Progenitor cell of endocrine pancreas (in vitro differentiated cells): ENCODE measurements around the gene BEX3. TPM values are rescaled to one million over a fixed set of nuclear protein-coding genes. Genes with fewer than 3 reads are reported as not detected.

Experiments
- DNase-seq: peaks from one replicate; pipeline ENCODE4 v3.0.0; 2021; ENCODE audit warnings: low spot score; ENCODE audit not compliant: unreplicated experiment
- H3K27ac Mint-ChIP-seq: 2 replicates; pipeline ENCODE4 v1.8.0; 2021; ENCODE audit warnings: mild to moderate bottlenecking, moderate library complexity, mixed read lengths
- H3K27me3 Mint-ChIP-seq: 2 replicates; pipeline ENCODE4 v1.8.0; 2021; ENCODE audit warnings: mixed read lengths
- H3K36me3 Mint-ChIP-seq: 2 replicates; pipeline ENCODE4 v1.8.0; 2022; ENCODE audit warnings: mixed read lengths; ENCODE audit not compliant: insufficient read depth
- H3K4me1 Mint-ChIP-seq: 2 replicates; pipeline ENCODE4 v1.8.0; 2021; ENCODE audit warnings: low read depth, mixed read lengths
- H3K4me3 Mint-ChIP-seq: 2 replicates; pipeline ENCODE4 v1.8.0; 2021; ENCODE audit warnings: low read depth, mild to moderate bottlenecking, moderate library complexity, mixed read lengths
- H3K9me3 Mint-ChIP-seq: 2 replicates; pipeline ENCODE4 v1.8.0; 2021; ENCODE audit warnings: low read depth, mixed read lengths
- total RNA-seq: library from RNA; stranded (reverse); gene quantifications from 2 replicates; pipeline ENCODE4 v1.2.1, GENCODE V29; 2021
- TF ChIP-seq, protein P1 (sequence below): fragments of 200-600 bp; sonication (generic); IDR thresholded peaks from one replicate; pipeline ENCODE4 v1.5.0; 2021; ENCODE audit warnings: antibody characterized with exemption, mild to moderate bottlenecking; ENCODE audit not compliant: unreplicated experiment

The BEX3 gene
- total RNA-seq, 1 donor from 2014 or later, result 425 TPM

- Mint-ChIP-seq H3K27me3 (no peaks in the 10 kb centered on the region), H3K9me3 (peaks cover 7% of the 10 kb centered on the region), H3K4me3 (no peak overlapping the region), H3K36me3 (peaks cover 5% of the 10 kb centered on the region), H3K4me1 (no peaks in the 10 kb centered on the region), H3K27ac (no peak overlapping the region)
- TF ChIP-seq, protein P1, sequence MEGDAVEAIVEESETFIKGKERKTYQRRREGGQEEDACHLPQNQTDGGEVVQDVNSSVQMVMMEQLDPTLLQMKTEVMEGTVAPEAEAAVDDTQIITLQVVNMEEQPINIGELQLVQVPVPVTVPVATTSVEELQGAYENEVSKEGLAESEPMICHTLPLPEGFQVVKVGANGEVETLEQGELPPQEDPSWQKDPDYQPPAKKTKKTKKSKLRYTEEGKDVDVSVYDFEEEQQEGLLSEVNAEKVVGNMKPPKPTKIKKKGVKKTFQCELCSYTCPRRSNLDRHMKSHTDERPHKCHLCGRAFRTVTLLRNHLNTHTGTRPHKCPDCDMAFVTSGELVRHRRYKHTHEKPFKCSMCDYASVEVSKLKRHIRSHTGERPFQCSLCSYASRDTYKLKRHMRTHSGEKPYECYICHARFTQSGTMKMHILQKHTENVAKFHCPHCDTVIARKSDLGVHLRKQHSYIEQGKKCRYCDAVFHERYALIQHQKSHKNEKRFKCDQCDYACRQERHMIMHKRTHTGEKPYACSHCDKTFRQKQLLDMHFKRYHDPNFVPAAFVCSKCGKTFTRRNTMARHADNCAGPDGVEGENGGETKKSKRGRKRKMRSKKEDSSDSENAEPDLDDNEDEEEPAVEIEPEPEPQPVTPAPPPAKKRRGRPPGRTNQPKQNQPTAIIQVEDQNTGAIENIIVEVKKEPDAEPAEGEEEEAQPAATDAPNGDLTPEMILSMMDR, result no peak
- DNase-seq, result no peak
Observed at GRCh38 chrX:103417933-103418332, 41.6 kb downstream of the BEX3 start.

- H3K36me3 Mint-ChIP-seq, result peaks cover 5% of the 10 kb centered on the region
- TF ChIP-seq, protein P1, result no peak
- DNase-seq, result no peak
- H3K27ac Mint-ChIP-seq, result no peak overlapping the region
- no peaks in the 10 kb centered on the region for H3K27me3 Mint-ChIP-seq
- H3K4me3 Mint-ChIP-seq, result no peak overlapping the region
- peaks cover 7% of the 10 kb centered on the region for H3K9me3 Mint-ChIP-seq
- H3K4me1 Mint-ChIP-seq, result no peaks in the 10 kb centered on the region
Observed at GRCh38 chrX:103418811-103419340, 42.5 kb downstream of the BEX3 start.

DNA sequence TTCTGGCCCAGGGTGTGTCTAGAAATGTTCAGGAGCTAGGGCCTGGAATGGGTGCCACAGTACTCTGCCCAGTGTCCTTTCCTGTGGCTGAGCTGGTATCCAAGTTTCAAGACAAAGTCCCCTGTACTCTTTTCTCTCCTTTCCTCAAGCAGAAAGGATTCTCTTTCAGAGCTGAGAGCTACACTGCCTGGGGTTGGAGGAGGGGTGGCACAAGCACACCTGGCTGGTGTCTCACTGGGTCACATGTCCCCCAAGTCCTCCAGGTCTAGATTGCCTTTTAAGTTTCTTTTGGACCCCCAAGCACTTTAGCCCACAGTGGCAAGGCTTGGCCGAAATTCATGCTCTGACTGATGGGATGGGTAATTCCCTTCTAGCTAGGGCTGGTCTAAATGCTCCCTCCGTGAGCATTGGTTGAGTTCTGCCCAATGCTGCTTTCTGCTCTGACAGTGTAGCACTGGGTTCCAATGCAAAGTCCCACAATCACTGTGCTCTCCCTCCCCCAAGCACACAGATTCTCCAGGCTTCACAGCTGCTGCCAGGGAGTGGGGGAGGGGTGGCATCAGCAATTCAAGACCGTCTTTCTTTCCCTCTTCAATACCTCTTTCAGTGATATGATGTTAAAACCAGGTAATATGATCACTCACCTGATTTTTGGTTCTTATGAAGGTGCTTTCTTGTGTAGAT lies 47.8 kb downstream of the BEX3 start:
- no peak overlapping the region for H3K4me3 Mint-ChIP-seq
- peaks cover 5% of the 10 kb centered on the region for H3K36me3 Mint-ChIP-seq
- TF ChIP-seq, protein P1, result no peak
- no peak for DNase-seq
- no peak overlapping the region for H3K27ac Mint-ChIP-seq
- H3K9me3 Mint-ChIP-seq, result peaks cover 7% of the 10 kb centered on the region
- peaks cover 10% of the 10 kb centered on the region for H3K4me1 Mint-ChIP-seq
- H3K27me3 Mint-ChIP-seq, result no peaks in the 10 kb centered on the region

Other genes with a start within 250 kb of the BEX3 start
- 68.1 and 74.9 TPM in 2 replicates for gene BEX4, start 161.4 kb upstream of the BEX3 start, total RNA-seq
- gene TCEAL8, start 121.4 kb upstream of the BEX3 start, total RNA-seq, result 65.1 and 71.0 TPM in 2 replicates
- not detected in 2 replicates for gene TCEAL5, start 99.8 kb upstream of the BEX3 start, total RNA-seq
- 36.0 and 42.0 TPM in 2 replicates for gene BEX2, start 65.5 kb upstream of the BEX3 start, total RNA-seq
- 4.9 and 5.1 TPM in 2 replicates for gene TCEAL7, start 46.3 kb upstream of the BEX3 start, total RNA-seq
- 111 and 118 TPM in 2 replicates for gene TCEAL9, start 20.0 kb upstream of the BEX3 start, total RNA-seq
- 0.89 and 0.98 TPM in 2 replicates for gene RAB40A, start 143.0 kb downstream of the BEX3 start, total RNA-seq
- 67.4 and 72.3 TPM in 2 replicates for gene TCEAL4, start 209.0 kb downstream of the BEX3 start, total RNA-seq
- 14.4 and 15.1 TPM in 2 replicates for gene TCEAL3, start 231.4 kb downstream of the BEX3 start, total RNA-seq